IMR-90 (cell line): ENCODE data around the gene S100A5.

Experiments used
- CEBPB ChIP-seq: IDR thresholded peaks from 2 replicates; pipeline ENCODE4 v1.6.1; 2012; ENCODE audit warnings: low read depth, low read length, improper control_type of control experiment
- MAFK ChIP-seq: IDR thresholded peaks from 2 replicates; pipeline ENCODE4 v1.6.1; 2012; ENCODE audit warnings: low read depth, low read length, improper control_type of control experiment
- MXI1 ChIP-seq: IDR thresholded peaks from 2 replicates; pipeline ENCODE4 v1.6.1; 2012; ENCODE audit warnings: low read depth, mild to moderate bottlenecking, low read length, moderate library complexity, borderline replicate concordance
- POLR2A ChIP-seq: IDR thresholded peaks from 2 replicates; pipeline ENCODE4 v1.6.1; 2012; ENCODE audit warnings: mild to moderate bottlenecking, low read depth, low read length
- RAD21 ChIP-seq: IDR thresholded peaks from 2 replicates; pipeline ENCODE4 v1.6.1; 2012; ENCODE audit warnings: low read length, improper control_type of control experiment
- SMC3 ChIP-seq: fragments of 150-350 bp; IDR thresholded peaks from 2 replicates; pipeline ENCODE4 v1.6.1; 2016; ENCODE audit warnings: low read depth, mild to moderate bottlenecking, antibody characterized with exemption, low read length, moderate library complexity
- TF ChIP-seq, protein P1 (sequence below): conservative IDR thresholded peaks from 2 replicates; pipeline ENCODE4 v1.5.1; 2012; ENCODE audit warnings: mild to moderate bottlenecking, low read depth, low read length, improper control_type of control experiment
- TF ChIP-seq, protein P2 (sequence below): fragments of 150-350 bp; IDR thresholded peaks from 2 replicates; pipeline ENCODE4 v1.6.1; 2017; ENCODE audit warnings: mild to moderate bottlenecking, antibody characterized with exemption, low read length, low read depth

DNA sequence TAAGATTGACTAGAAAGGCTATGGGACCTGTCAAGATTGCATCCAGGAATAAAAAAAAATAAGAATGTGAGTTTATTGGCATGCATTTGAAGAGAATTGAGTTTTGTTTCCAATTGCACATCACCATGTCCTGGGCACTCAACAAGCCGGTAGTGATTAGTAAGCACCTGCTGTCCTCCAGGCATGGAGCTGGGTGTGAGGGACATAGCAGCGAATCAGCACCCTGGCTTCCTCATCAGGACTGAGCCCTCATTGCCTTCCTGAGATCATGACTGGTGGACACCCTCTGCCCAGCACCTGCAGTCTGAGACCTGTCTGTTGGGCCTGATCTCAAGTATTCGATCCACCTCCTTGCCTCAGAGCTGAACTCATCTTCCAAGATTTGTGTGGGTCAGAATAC is 31.7 kb downstream of the S100A5 start:
- TF ChIP-seq, protein P1, sequence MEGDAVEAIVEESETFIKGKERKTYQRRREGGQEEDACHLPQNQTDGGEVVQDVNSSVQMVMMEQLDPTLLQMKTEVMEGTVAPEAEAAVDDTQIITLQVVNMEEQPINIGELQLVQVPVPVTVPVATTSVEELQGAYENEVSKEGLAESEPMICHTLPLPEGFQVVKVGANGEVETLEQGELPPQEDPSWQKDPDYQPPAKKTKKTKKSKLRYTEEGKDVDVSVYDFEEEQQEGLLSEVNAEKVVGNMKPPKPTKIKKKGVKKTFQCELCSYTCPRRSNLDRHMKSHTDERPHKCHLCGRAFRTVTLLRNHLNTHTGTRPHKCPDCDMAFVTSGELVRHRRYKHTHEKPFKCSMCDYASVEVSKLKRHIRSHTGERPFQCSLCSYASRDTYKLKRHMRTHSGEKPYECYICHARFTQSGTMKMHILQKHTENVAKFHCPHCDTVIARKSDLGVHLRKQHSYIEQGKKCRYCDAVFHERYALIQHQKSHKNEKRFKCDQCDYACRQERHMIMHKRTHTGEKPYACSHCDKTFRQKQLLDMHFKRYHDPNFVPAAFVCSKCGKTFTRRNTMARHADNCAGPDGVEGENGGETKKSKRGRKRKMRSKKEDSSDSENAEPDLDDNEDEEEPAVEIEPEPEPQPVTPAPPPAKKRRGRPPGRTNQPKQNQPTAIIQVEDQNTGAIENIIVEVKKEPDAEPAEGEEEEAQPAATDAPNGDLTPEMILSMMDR, result no peak
- TF ChIP-seq CEBPB (no peak), POLR2A (no peak), MAFK (no peak), RAD21 (no peak), MXI1 (no peak), SMC3 (no peak)
- TF ChIP-seq, protein P2, sequence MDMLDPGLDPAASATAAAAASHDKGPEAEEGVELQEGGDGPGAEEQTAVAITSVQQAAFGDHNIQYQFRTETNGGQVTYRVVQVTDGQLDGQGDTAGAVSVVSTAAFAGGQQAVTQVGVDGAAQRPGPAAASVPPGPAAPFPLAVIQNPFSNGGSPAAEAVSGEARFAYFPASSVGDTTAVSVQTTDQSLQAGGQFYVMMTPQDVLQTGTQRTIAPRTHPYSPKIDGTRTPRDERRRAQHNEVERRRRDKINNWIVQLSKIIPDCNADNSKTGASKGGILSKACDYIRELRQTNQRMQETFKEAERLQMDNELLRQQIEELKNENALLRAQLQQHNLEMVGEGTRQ, result no peak
